HCT116 (cell line): ENCODE measurements around the gene S100A7. TPM values are rescaled to one million over a fixed set of nuclear protein-coding genes. Genes with fewer than 3 reads are reported as not detected.
A peak's percentile ranks its signal among the peaks of the same experiment; 100 is the strongest.

Experiments used
- ATAC-seq: fragments of 200-7000 bp; cut with Tn5 transposase; 2 replicates; pipeline ENCODE4 v1.9.1; 2020; ENCODE audit warnings: mild to moderate bottlenecking, moderate library complexity
- BruUV-seq: library from RNA; stranded (reverse); fragments of 400-500 nt; replicated peaks from 2 replicates; lab custom pipeline; 2021; lab: Mats Ljungman, UMichigan
- CTCF ChIA-PET: fragments of 300-600 bp; sonication (Branson Sonifier 250); formaldehyde crosslinking; loops from one replicate; lab custom pipeline; 2021; ENCODE audit warnings: antibody characterized with exemption; lab: Charles Lee
- POLR2A ChIA-PET: fragments of 300-600, 350-600 bp; sonication (Branson Sonifier 250); formaldehyde crosslinking; loops from one replicate; lab custom pipeline; 2021; ENCODE audit warnings: antibody characterized with exemption; lab: Charles Lee
- RAD21 ChIA-PET, 2 experiments: fragments of 300-600 bp; sonication (Branson Sonifier 250); formaldehyde crosslinking; loops; one replicate each; lab custom pipeline; 2023; ENCODE audit warnings: low total read pairs in 2 of 2; ENCODE audit not compliant: uncharacterized antibody in 2 of 2, unreplicated experiment in 2 of 2, low non-redundant PET in 1 of 2; lab: Charles Lee
- DNase-seq: peaks from one replicate; pipeline ENCODE4 v3.0.0-alpha.2; 2010; ENCODE audit warnings: low read depth, low spot score
- H2AFZ ChIP-seq: fragments of 200-600 bp; shearing (Covaris generic), sonication (generic); 2 replicates; pipeline ENCODE4 v1.6.1; 2017; ENCODE audit warnings: low read depth, mixed run types, mixed read lengths, antibody characterized with exemption, low read length; ENCODE audit not compliant: poor library complexity, severe bottlenecking
- H3K27ac ChIP-seq: 2 replicates; pipeline ENCODE4 v1.5.1; 2012; ENCODE audit warnings: low read depth, low read length
- H3K27me3 ChIP-seq: fragments of 200-600 bp; sonication (generic); 2 replicates; pipeline ENCODE4 v1.6.1; 2016; ENCODE audit warnings: mixed run types, low read length, mixed read lengths; ENCODE audit not compliant: insufficient read depth
- H3K36me3 ChIP-seq, 2 experiments: fragments of 200-500 bp in 1 of 2; fragments of 200-600 bp in 1 of 2; sonication (Bioruptor generic) in 1 of 2; sonication (generic) in 1 of 2; 2 replicates each; pipeline versions ENCODE4 v1.5.1 to v1.6.1; 2014 to 2016; ENCODE audit warnings: low read length in 2 of 2, inconsistent platforms in 1 of 2, mixed read lengths in 1 of 2, mixed run types in 1 of 2; ENCODE audit not compliant: insufficient read depth in 2 of 2, control insufficient read depth in 1 of 2
- H3K4me1 ChIP-seq, 2 experiments: fragments of 200-600 bp in 1 of 2; sonication (generic) in 1 of 2; 2 replicates each; pipeline versions ENCODE4 v1.5.1 to v1.6.1; 2012 to 2017; ENCODE audit warnings: low read length in 2 of 2, inconsistent platforms in 1 of 2, mild to moderate bottlenecking in 1 of 2, mixed read lengths in 1 of 2, mixed run types in 1 of 2, moderate library complexity in 1 of 2; ENCODE audit not compliant: insufficient read depth in 2 of 2, control insufficient read depth in 1 of 2
- H3K4me2 ChIP-seq: fragments of 200-600 bp; sonication (generic); 2 replicates; pipeline ENCODE4 v1.6.1; 2017; ENCODE audit warnings: mixed run types, low read length, mixed read lengths
- H3K4me3 ChIP-seq, 2 experiments: fragments of 200-600 bp in 1 of 2; sonication (generic) in 1 of 2; replicated peaks in 1 of 2; 2 replicates each; pipeline ENCODE4 v1.5.1; 2011 to 2016; ENCODE audit warnings: low read length in 2 of 2, control low read depth in 1 of 2, low read depth in 1 of 2, mild to moderate bottlenecking in 1 of 2, mixed read lengths in 1 of 2, mixed run types in 1 of 2
- H3K79me2 ChIP-seq: fragments of 200-600 bp; sonication (generic); 2 replicates; pipeline ENCODE4 v1.6.1; 2017; ENCODE audit warnings: mild to moderate bottlenecking, mixed run types, low read length, moderate library complexity, mixed read lengths; ENCODE audit not compliant: insufficient read depth
- H3K9ac ChIP-seq: fragments of 200-600 bp; sonication (generic); 2 replicates; pipeline ENCODE4 v1.6.1; 2016; ENCODE audit warnings: low read length, mixed read lengths
- H3K9me2 ChIP-seq: fragments of 200-600 bp; sonication (generic), shearing (Covaris generic); 2 replicates; pipeline ENCODE4 v1.6.1; 2017; ENCODE audit warnings: mixed run types, mild to moderate bottlenecking, moderate library complexity; ENCODE audit not compliant: insufficient read depth
- H3K9me3 ChIP-seq, 2 experiments: fragments of 200-500 bp in 1 of 2; fragments of 200-600 bp in 1 of 2; sonication (Bioruptor generic) in 1 of 2; sonication (generic) in 1 of 2; 2 replicates each; pipeline ENCODE4 v1.6.1; 2014 to 2017; ENCODE audit warnings: low read length in 2 of 2, mixed read lengths in 2 of 2, inconsistent platforms in 1 of 2, low read depth in 1 of 2, mild to moderate bottlenecking in 1 of 2, mixed run types in 1 of 2, moderate library complexity in 1 of 2; ENCODE audit not compliant: control insufficient read depth in 1 of 2, insufficient read depth in 1 of 2
- H4K20me1 ChIP-seq: fragments of 200-600 bp; sonication (generic), shearing (Covaris generic); 2 replicates; pipeline ENCODE4 v1.6.1; 2017; ENCODE audit warnings: mixed run types, mild to moderate bottlenecking, moderate library complexity; ENCODE audit not compliant: insufficient read depth
- EGR1 ChIP-seq: IDR thresholded peaks from 2 replicates; pipeline ENCODE4 v1.6.1; 2012; ENCODE audit warnings: low read depth
- EZH2phosphoT487 ChIP-seq: fragments of 200-600 bp; IDR thresholded peaks from 2 replicates; pipeline ENCODE4 v1.6.1; 2018; ENCODE audit warnings: antibody characterized with exemption, borderline replicate concordance
- FOSL1 ChIP-seq: IDR thresholded peaks from 2 replicates; pipeline ENCODE4 v1.6.1; 2012; ENCODE audit warnings: low read depth
- RAD21 ChIP-seq: IDR thresholded peaks from 2 replicates; pipeline ENCODE4 v1.6.1; 2012; ENCODE audit warnings: low read depth, mild to moderate bottlenecking
- TCF7L2 ChIP-seq: IDR thresholded peaks from 2 replicates; pipeline ENCODE4 v1.7.0; 2011; ENCODE audit warnings: borderline replicate concordance, inconsistent platforms; ENCODE audit not compliant: insufficient read depth, insufficient read length; ENCODE audit errors: extremely low read depth
- ZNF274 ChIP-seq: fragments of 200-500 bp; sonication (Bioruptor generic); IDR thresholded peaks from 2 replicates; pipeline ENCODE4 v1.6.1; 2014; ENCODE audit warnings: mild to moderate bottlenecking, low read depth, low read length, inconsistent platforms
- intact Hi-C: fragments of 100-400 bp; cut with micrococcal nuclease; formaldehyde crosslinking; loops from 2 replicates; pipeline ENCODE4 v1.10.0; 2022
- total RNA-seq: library from RNA; stranded (reverse); gene quantifications from one replicate; pipeline ENCODE4 v1.2.1, GENCODE V29; 2021; ENCODE audit not compliant: unreplicated experiment
- TF ChIP-seq, protein P1 (sequence below): IDR thresholded peaks from 2 replicates; pipeline ENCODE4 v1.6.1; 2012; ENCODE audit warnings: low read depth
- TF ChIP-seq, protein P2 (sequence below), 3 experiments: fragments of 200-600 bp in 1 of 3; sonication (generic) in 1 of 3; IDR thresholded peaks in 2 of 3; conservative IDR thresholded peaks in 1 of 3; 2 replicates each; pipeline ENCODE4 v1.5.1; 2012 to 2017; ENCODE audit warnings: low read depth in 2 of 3, low read length in 2 of 3, antibody characterized with exemption in 1 of 3, borderline replicate concordance in 1 of 3, control low read depth in 1 of 3, mild to moderate bottlenecking in 1 of 3, mixed read lengths in 1 of 3, mixed run types in 1 of 3, moderate library complexity in 1 of 3; ENCODE audit not compliant: insufficient read depth in 1 of 3
- TF ChIP-seq, protein P3 (sequence below): IDR thresholded peaks from 2 replicates; pipeline ENCODE4 v1.6.1; 2011; ENCODE audit warnings: mild to moderate bottlenecking, low read length, moderate library complexity; ENCODE audit not compliant: insufficient replicate concordance; ENCODE audit errors: extremely low read depth

S100A7 gene
- total RNA-seq, 1 experiment from 2014 or later: not detected

DNA sequence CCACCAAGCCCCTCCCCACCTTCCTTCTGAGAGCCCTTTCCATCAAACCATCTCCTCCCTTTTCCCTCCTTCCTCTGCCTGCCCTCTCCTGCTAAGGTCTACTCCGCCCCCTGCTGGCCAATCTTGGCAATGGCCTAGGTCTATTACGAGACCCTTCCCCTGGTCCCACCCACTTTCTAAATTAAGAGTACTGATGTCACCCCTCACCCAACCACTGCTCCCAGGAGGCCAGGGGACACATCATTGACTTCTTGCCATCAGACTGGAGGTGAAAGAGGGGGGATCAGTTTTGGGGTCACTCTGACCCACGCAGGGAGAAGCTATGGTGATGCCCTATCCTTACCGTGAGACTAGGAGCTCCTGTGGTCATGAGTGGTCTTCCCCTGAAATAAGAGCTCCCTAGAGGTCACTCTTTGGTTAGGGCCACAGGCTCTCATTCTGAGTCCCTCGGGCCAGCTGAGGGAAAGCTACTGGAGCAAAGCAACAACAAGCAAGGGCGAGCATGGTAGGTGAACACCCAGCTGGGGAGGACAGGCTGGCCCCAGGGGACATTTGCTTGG lies 34.6 kb upstream of the S100A7 start:
- Histone ChIP-seq H3K9me3 (no peaks in the 10 kb centered on the region), H3K4me1 (peaks cover 3 to 20% of the 10 kb centered on the region in 2 experiments; a peak in 3 of 4 replicates), H4K20me1 (no peaks in the 10 kb centered on the region), H3K36me3 (no peaks in the 10 kb centered on the region), H3K4me2 (no peak overlapping the region), H3K79me2 (no peaks in the 10 kb centered on the region), H3K9ac (no peak overlapping the region), H3K27ac (no peak overlapping the region), H2AFZ (no peak overlapping the region), H3K9me2 (no peaks in the 10 kb centered on the region)
- ChIA-PET CTCF (interaction anchor here (0.6 to 6.1 kb wide), 18 partner anchors 11 to 214 kb away, joined by 3 to 133 read pairs (median 4); partner anchors contain the start of genes PGLYRP3, PGLYRP4 and S100A9), RAD21 (interaction anchor here (0.6 to 2.3 kb wide), 3 partner anchors 140 to 141 kb away, joined by 3 to 21 read pairs (median 7); no protein-coding TSS in a partner anchor)
- ATAC-seq: peak; percentile 82
- DNase-seq: peak; percentile 56
- intact Hi-C loops: loop anchor here (1.0 to 5.0 kb wide), 3 partner anchors 30 to 143 kb away; no protein-coding TSS in a partner anchor
- TF ChIP-seq EGR1: no peak
- no peak for TF ChIP-seq TCF7L2
- TF ChIP-seq, protein P1, sequence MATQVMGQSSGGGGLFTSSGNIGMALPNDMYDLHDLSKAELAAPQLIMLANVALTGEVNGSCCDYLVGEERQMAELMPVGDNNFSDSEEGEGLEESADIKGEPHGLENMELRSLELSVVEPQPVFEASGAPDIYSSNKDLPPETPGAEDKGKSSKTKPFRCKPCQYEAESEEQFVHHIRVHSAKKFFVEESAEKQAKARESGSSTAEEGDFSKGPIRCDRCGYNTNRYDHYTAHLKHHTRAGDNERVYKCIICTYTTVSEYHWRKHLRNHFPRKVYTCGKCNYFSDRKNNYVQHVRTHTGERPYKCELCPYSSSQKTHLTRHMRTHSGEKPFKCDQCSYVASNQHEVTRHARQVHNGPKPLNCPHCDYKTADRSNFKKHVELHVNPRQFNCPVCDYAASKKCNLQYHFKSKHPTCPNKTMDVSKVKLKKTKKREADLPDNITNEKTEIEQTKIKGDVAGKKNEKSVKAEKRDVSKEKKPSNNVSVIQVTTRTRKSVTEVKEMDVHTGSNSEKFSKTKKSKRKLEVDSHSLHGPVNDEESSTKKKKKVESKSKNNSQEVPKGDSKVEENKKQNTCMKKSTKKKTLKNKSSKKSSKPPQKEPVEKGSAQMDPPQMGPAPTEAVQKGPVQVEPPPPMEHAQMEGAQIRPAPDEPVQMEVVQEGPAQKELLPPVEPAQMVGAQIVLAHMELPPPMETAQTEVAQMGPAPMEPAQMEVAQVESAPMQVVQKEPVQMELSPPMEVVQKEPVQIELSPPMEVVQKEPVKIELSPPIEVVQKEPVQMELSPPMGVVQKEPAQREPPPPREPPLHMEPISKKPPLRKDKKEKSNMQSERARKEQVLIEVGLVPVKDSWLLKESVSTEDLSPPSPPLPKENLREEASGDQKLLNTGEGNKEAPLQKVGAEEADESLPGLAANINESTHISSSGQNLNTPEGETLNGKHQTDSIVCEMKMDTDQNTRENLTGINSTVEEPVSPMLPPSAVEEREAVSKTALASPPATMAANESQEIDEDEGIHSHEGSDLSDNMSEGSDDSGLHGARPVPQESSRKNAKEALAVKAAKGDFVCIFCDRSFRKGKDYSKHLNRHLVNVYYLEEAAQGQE: no peak
- no peak for TF ChIP-seq EZH2phosphoT487
- TF ChIP-seq RAD21: peak; percentile 95
- no peak for TF ChIP-seq FOSL1
- TF ChIP-seq, protein P2, sequence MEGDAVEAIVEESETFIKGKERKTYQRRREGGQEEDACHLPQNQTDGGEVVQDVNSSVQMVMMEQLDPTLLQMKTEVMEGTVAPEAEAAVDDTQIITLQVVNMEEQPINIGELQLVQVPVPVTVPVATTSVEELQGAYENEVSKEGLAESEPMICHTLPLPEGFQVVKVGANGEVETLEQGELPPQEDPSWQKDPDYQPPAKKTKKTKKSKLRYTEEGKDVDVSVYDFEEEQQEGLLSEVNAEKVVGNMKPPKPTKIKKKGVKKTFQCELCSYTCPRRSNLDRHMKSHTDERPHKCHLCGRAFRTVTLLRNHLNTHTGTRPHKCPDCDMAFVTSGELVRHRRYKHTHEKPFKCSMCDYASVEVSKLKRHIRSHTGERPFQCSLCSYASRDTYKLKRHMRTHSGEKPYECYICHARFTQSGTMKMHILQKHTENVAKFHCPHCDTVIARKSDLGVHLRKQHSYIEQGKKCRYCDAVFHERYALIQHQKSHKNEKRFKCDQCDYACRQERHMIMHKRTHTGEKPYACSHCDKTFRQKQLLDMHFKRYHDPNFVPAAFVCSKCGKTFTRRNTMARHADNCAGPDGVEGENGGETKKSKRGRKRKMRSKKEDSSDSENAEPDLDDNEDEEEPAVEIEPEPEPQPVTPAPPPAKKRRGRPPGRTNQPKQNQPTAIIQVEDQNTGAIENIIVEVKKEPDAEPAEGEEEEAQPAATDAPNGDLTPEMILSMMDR (IDR thresholded peaks at IDR 0.05 in 2 of 3, conservative IDR thresholded peaks at IDR 0.05 in 1 of 3; ENCODE audit: borderline replicate concordance in 1 of 3, insufficient read depth in 1 of 3, low read depth in 2 of 3, low read length in 2 of 3): peak; percentile 82 to 97 (median 92)
- no peak for TF ChIP-seq ZNF274
- TF ChIP-seq, protein P3, sequence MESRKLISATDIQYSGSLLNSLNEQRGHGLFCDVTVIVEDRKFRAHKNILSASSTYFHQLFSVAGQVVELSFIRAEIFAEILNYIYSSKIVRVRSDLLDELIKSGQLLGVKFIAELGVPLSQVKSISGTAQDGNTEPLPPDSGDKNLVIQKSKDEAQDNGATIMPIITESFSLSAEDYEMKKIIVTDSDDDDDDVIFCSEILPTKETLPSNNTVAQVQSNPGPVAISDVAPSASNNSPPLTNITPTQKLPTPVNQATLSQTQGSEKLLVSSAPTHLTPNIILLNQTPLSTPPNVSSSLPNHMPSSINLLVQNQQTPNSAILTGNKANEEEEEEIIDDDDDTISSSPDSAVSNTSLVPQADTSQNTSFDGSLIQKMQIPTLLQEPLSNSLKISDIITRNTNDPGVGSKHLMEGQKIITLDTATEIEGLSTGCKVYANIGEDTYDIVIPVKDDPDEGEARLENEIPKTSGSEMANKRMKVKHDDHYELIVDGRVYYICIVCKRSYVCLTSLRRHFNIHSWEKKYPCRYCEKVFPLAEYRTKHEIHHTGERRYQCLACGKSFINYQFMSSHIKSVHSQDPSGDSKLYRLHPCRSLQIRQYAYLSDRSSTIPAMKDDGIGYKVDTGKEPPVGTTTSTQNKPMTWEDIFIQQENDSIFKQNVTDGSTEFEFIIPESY: no peak
- TF ChIP-seq, all 23 proteins: peak for 2
- no TSS peak for BruUV-seq
- Histone ChIP-seq H3K27me3 (0 out of 2 replicates have a peak, but pooled peaks cover 3% of the 10 kb centered on the region), H3K4me3 (no peak overlapping the region)
- POLR2A ChIA-PET: no interaction called here
